Activated CD4-positive, alpha-beta memory T cell treated with anti-CD3 and anti-CD28 coated beads for 36 hours (primary cell): Measurements from ENCODE around the gene LLGL1. TPM values are rescaled to one million over a fixed set of nuclear protein-coding genes. Genes with fewer than 3 reads are reported as not detected.
A peak's percentile ranks its signal among the peaks of the same experiment; 100 is the strongest.

ENCODE experiments used
- CTCF ChIA-PET: fragments of 350-600 bp; sonication (Branson Sonifier 250); formaldehyde crosslinking; loops from one replicate; lab custom pipeline; 2021; ENCODE audit warnings: antibody characterized with exemption, inconsistent platforms; lab: Charles Lee
- POLR2A ChIA-PET: fragments of 350-600 bp; sonication (Branson Sonifier 250); formaldehyde crosslinking; loops from one replicate; lab custom pipeline; 2021; ENCODE audit warnings: antibody characterized with exemption; lab: Charles Lee
- DNase-seq: peaks from one replicate; pipeline ENCODE4 v3.0.0-alpha.2; 2020
- H3K27ac Mint-ChIP-seq: one replicate; pipeline ENCODE4 v1.8.0; 2021; ENCODE audit warnings: mixed read lengths
- H3K27me3 Mint-ChIP-seq: one replicate; pipeline ENCODE4 v1.8.0; 2021; ENCODE audit warnings: mixed read lengths
- H3K36me3 Mint-ChIP-seq: one replicate; pipeline ENCODE4 v1.8.0; 2021; ENCODE audit warnings: mixed read lengths
- H3K4me1 Mint-ChIP-seq: one replicate; pipeline ENCODE4 v1.8.0; 2021; ENCODE audit warnings: low read depth, mixed read lengths
- H3K4me3 Mint-ChIP-seq: one replicate; pipeline ENCODE4 v1.8.0; 2021; ENCODE audit warnings: mild to moderate bottlenecking, mixed read lengths
- H3K9me3 Mint-ChIP-seq: one replicate; pipeline ENCODE4 v1.8.0; 2021; ENCODE audit warnings: mixed read lengths
- intact Hi-C: fragments of 100-400 bp; cut with micrococcal nuclease; formaldehyde crosslinking; loops from one replicate; pipeline ENCODE4 v1.15.1; 2023
- total RNA-seq, 2 experiments: library from RNA; stranded (reverse); gene quantifications; one replicate each; pipeline ENCODE4 v1.2.3, GENCODE V29; 2021

Gene LLGL1
- total RNA-seq: 10 to 100 TPM; 27.3 to 27.5 TPM

DNA sequence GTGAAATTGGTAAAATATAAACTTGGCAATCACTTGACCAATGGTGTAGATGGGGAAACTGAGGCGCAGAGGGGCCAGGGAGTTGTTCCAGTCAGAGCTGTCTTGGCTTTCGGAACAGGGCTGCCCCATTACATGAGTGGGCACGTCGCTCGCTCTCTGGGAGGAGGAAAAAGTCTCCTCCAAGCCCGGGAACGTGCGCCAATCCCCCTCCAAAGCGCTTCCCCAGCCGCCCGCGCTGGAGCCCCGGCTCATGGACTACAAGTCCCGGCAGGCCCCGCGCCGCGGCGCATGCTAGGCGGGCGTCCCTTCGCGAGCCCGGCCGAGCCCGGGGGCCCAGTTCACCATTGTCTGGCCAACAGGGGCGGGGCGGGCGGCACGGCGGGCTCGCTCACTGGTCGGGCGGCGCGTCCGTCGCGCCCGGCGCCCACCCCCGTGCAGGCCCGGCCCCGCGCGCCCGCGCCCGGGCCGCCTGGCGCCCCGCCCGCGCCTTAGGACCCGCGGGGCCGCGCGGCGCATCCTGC, at the start of gene LLGL1:
TSS of gene LLGL1 (plus strand) at position 515 of the 521 bp plus-strand sequence. CDS start 48 bp downstream, outside the sequence.
- ChIA-PET CTCF (no interaction called here), POLR2A (interaction anchor here (1.0 kb wide), 2 partner anchors 11 to 39 kb away, joined by 3 read pairs; no protein-coding TSS in a partner anchor)
- no peaks in the 10 kb centered on the region for H3K27me3 Mint-ChIP-seq
- DNase-seq: peak; percentile 97
- intact Hi-C loops: loop anchor here (1.0 to 2.0 kb wide), 3 partner anchors 36 to 90 kb away; partner anchors contain the start of genes ALKBH5, MIEF2 and SMCR8
- no peaks in the 10 kb centered on the region for H3K36me3 Mint-ChIP-seq
- peak within 1 kb of the TSS; percentile 59 for H3K27ac Mint-ChIP-seq
- H3K4me3 Mint-ChIP-seq: peak within 1 kb of the TSS; percentile 90
- no peaks in the 10 kb centered on the region for H3K9me3 Mint-ChIP-seq
- H3K4me1 Mint-ChIP-seq: peaks cover 31% of the 10 kb centered on the region

DNA sequence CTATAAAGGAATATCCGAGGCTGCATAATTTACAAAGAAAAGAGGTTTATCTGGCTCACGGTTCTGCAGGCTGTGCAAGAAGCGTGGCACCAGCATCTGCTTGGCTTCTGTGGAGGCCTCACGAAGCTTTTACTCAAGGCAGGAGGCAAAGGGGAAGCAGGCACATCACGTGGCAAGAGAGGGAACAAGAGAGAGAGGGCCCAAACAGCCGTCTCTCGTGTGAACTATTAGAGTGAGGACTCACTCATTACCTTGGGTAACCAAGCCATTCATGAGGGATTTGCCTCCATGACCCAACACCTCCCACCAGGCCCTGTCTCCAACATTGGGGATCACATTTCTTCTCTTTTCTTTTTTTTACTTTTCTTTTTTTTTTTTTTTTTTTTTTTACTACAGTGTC, 49.3 kb upstream of the LLGL1 start:
- Mint-ChIP-seq H3K4me3 (no peak overlapping the region), H3K27me3 (no peaks in the 10 kb centered on the region), H3K9me3 (no peaks in the 10 kb centered on the region), H3K4me1 (peaks cover 13% of the 10 kb centered on the region), H3K27ac (no peak overlapping the region), H3K36me3 (no peaks in the 10 kb centered on the region)
- ChIA-PET CTCF (no interaction called here), POLR2A (no interaction called here)
- no peak for DNase-seq
- intact Hi-C loops: no loop called here

DNA sequence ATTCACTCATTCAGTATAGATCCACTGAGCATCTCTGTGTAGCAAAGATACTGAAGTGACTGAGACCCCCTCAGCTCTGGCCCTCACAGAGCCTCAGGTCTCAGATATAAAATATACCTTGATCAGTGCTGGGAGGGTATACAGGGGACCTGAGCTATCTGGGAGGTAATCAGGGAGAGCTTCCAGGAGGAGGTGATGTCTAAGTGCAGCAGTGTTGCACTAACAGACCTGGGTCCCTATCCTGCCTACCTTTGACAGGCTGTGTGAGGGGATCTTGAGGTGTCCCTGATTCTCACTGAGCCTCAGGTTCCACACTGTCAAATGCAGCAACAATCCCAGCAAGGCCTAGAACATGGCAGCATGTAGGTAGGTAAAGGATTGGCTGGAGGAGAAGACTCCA, 48.3 kb upstream of the LLGL1 start:
- H3K27me3 Mint-ChIP-seq: no peaks in the 10 kb centered on the region
- no peak overlapping the region for H3K4me3 Mint-ChIP-seq
- H3K36me3 Mint-ChIP-seq: no peaks in the 10 kb centered on the region
- H3K27ac Mint-ChIP-seq: no peak overlapping the region
- ChIA-PET CTCF (no interaction called here), POLR2A (no interaction called here)
- intact Hi-C loops: no loop called here
- no peak for DNase-seq
- H3K9me3 Mint-ChIP-seq: no peaks in the 10 kb centered on the region
- peaks cover 22% of the 10 kb centered on the region for H3K4me1 Mint-ChIP-seq

DNA sequence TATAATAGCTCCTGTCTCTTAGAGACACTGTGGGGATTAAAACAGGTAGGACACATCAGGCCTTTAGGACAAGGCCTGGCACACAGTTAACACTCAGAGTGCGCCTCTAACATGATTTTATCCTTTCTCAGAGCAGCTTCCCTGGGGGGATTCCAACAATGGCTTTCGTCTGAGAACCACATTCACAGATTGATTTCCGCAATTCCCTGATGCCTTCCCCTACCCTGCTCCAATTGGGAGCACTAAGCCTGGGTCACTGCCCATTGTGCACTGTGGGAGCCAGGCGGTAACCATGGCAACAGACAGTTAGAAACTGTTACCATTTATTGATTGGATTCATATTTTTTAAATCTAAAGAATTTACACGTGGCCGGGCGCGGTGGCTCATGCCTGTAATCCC, 47.7 kb upstream of the LLGL1 start:
- ChIA-PET POLR2A (no interaction called here), CTCF (no interaction called here)
- Mint-ChIP-seq H3K27me3 (no peaks in the 10 kb centered on the region), H3K9me3 (no peaks in the 10 kb centered on the region), H3K4me3 (no peak overlapping the region), H3K36me3 (no peaks in the 10 kb centered on the region), H3K27ac (no peak overlapping the region), H3K4me1 (peaks cover 24% of the 10 kb centered on the region)
- intact Hi-C loops: no loop called here
- no peak for DNase-seq

DNA sequence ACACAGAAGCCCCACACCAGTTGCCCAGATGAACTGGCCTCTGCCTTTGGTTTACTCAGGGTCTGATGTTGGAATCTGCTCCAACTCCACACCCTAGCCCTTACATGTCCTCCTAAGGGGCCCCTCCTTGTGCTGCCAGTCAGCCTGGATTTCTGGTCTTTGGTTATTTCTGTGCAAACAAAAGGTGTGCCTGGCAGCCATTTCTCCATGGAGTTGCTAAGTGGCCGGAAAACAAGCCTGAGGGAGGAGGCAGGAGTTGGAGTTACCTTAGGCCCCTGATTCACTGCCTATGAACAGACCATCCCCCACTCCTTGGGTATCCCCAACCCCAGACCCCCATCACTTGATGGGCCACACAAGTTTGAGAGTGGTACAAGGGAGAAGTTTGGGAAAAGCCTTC, 46.2 kb upstream of the LLGL1 start:
- Mint-ChIP-seq H3K4me3 (no peak overlapping the region), H3K36me3 (no peaks in the 10 kb centered on the region), H3K9me3 (no peaks in the 10 kb centered on the region), H3K4me1 (peaks cover 24% of the 10 kb centered on the region), H3K27me3 (no peaks in the 10 kb centered on the region), H3K27ac (no peak overlapping the region)
- intact Hi-C loops: no loop called here
- CTCF ChIA-PET: no interaction called here
- POLR2A ChIA-PET: no interaction called here
- no peak for DNase-seq

DNA sequence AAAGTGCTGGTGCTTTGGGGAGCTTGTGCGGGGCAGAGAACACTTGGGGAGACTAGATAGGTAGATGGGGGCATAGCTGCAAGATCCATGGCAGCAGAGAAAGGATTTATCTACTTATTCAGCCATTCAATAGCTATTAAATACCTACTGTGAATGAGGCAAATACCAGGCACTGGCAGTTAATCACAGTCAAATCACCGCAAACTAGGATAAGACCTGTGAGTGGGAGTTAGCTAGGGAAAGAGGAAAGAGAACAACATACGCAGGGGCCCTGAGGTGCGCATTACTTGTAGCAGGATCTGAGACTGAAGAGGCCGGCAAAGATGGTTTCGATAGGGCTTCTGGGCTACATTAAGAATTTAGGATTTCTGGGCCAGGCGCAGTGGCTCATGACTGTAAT, 45.6 kb upstream of the LLGL1 start:
- POLR2A ChIA-PET: interaction anchor here (2.3 kb wide), 1 partner anchor 34 kb away, joined by 8 read pairs; no protein-coding TSS in a partner anchor
- H3K27me3 Mint-ChIP-seq: no peaks in the 10 kb centered on the region
- intact Hi-C loops: loop anchor here (5.0 to 10.0 kb wide), 4 partner anchors 93 to 675 kb away; partner anchors contain the start of genes DRG2 and PRPSAP2
- peaks cover 24% of the 10 kb centered on the region for H3K4me1 Mint-ChIP-seq
- no peaks in the 10 kb centered on the region for H3K9me3 Mint-ChIP-seq
- peaks cover 4% of the 10 kb centered on the region for H3K36me3 Mint-ChIP-seq
- no peak for DNase-seq
- H3K27ac Mint-ChIP-seq: peak overlapping the region; percentile 99
- no peak overlapping the region for H3K4me3 Mint-ChIP-seq
- CTCF ChIA-PET: interaction anchor here (13.2 kb wide), 1 partner anchor 38 kb away, joined by 140 read pairs; no protein-coding TSS in a partner anchor

DNA sequence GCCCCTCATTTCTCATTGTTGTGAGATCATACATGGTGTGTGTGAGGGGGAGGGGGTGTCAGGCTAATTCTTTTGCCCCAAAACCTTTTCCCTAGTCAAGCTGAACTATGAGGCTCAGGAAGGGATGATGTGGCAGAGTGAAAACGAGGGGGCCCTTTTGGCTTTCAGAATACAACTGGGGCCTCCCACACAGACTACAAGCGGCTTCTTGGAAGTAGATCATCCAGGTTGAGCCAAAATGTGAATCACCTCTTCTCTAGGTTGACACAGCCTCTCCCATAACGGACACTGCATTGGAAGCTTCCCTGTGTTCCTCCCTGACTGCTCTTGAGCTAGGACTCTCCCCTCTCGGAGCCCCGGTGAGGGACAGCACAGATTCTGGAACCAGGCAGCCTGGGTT, 44.1 kb upstream of the LLGL1 start:
- Mint-ChIP-seq H3K27me3 (no peaks in the 10 kb centered on the region), H3K4me3 (peak overlapping the region; percentile 91), H3K36me3 (peaks cover 17% of the 10 kb centered on the region), H3K9me3 (no peaks in the 10 kb centered on the region), H3K4me1 (peaks cover 30% of the 10 kb centered on the region), H3K27ac (peak overlapping the region; percentile 99)
- ChIA-PET CTCF (interaction anchor here (13.2 kb wide), 1 partner anchor 40 kb away, joined by 140 read pairs; no protein-coding TSS in a partner anchor), POLR2A (interaction anchor here (0.9 to 2.3 kb wide), 6 partner anchors 11 to 327 kb away, joined by 3 to 12 read pairs (median 6); no protein-coding TSS in a partner anchor)
- DNase-seq: peak; percentile 84
- intact Hi-C loops: loop anchor here (5.0 to 10.0 kb wide), 4 partner anchors 94 to 673 kb away; partner anchors contain the start of genes DRG2 and PRPSAP2

DNA sequence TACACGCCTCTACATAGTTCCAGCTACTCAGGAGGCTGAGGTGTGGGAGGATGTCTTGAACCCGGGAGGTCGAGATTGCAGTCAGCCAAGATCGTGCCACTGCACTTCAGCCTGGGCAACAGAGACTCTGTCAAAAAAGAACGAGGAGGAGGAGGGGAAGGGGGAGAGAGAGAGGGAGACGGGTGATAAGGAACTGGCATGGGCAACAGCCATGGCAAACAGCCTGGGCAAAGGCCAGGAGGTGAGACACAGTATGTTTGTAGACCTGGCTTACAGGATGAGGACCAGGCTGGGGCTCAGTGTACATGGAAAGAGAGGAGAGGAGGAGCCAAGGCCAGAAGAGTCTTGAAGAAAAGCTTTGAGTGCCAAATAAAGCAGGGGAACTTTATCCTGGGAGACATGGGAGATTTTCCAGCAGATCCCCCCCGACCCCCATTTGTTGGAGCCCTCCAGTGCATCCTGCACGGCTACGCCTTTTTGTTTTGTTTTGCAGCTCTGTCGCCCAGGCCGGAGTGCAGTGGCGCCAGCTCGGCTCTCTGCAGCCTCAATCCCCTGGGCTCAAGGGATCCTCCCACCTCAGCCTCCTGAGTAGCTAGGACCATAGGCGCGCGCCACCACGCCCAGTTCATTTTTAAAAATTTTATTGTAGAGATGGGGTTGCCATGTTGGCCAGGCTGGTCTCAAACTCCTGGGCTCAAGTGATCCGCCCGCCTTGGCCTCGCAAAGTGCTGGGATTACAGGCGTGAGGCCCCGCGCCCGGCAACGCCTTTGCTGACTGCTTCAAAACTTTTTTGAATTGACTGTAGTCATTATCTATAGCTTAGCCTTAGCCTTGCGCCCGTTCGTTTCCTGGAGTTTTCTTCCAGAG, 43.1 kb upstream of the LLGL1 start:
- H3K9me3 Mint-ChIP-seq: no peaks in the 10 kb centered on the region
- peaks cover 39% of the 10 kb centered on the region for H3K4me1 Mint-ChIP-seq
- no peaks in the 10 kb centered on the region for H3K27me3 Mint-ChIP-seq
- ChIA-PET POLR2A (interaction anchor here (1.0 to 2.3 kb wide), 7 partner anchors 12 to 144 kb away, joined by 3 to 12 read pairs (median 7); no protein-coding TSS in a partner anchor), CTCF (interaction anchor here (0.6 to 13.2 kb wide), 5 partner anchors 24 to 144 kb away, joined by 3 to 140 read pairs (median 3); no protein-coding TSS in a partner anchor)
- H3K27ac Mint-ChIP-seq: peak overlapping the region; percentile 99
- H3K4me3 Mint-ChIP-seq: peak overlapping the region; percentile 91
- H3K36me3 Mint-ChIP-seq: peaks cover 25% of the 10 kb centered on the region
- DNase-seq: peak; percentile 33
- intact Hi-C loops: loop anchor here (5.0 to 10.0 kb wide), 4 partner anchors 95 to 672 kb away; partner anchors contain the start of genes DRG2 and PRPSAP2

DNA sequence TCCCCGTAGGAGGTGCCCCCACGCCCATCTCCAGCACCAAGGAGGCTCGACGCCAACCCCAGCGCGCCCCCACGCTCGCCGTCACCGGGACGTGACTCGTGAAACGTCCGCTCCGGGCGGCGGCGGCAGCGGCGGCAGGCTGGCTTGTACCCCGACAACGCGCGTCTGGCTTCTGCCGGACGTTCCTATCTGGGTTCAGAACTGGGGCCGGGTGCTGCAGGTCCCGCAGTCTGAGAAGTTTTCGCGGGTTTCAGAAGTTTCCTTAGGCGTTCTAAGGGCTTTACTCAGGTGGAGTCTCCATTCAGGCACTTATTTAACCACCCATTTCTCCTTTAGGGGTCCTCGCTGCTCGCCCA, 42.5 kb upstream of the LLGL1 start:
- intact Hi-C loops: loop anchor here (1.0 to 10.0 kb wide), 9 partner anchors 25 to 672 kb away; partner anchors contain the start of genes ATPAF2, DRG2, GID4 and LLGL1
- H3K4me1 Mint-ChIP-seq: peaks cover 45% of the 10 kb centered on the region

DNA sequence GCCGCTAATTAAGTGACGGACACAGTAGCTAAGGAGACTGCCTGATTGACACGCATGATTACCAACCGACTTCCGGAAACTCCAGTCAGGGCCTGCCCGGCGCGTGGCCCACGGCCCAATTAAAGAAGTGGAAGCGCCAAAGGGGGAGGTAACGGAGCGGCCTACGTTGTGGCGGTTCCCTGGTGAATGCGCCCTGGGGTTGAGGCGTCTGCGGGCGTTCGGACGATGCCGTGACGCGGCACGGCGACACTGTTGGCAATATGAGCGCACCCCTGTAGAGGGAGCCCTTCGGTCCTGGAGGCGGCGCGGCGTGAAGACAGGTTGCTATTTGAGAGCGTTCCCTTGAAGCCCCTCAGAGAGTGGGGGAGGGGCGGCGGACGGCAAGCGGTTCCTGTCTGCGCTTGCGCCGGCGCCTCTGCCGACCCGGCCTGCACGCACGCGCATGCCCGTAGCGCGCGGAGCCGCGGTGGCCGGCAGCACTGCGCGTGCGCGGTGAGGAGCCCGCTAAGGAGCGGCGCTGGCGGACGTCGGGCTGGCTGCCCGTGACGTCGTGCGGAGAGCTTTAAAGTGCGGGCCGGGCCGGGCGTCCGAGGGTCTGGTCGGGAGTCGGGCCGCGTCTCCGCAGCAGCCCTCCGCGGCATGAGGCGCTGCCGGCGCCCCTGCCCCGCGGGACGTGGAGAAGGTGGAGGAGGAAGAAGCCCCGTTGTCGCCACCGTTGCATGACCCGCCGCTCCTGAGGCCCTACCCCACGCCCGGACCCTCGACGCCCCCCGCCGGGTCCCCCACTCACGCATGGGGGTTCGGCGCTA, 41.9 kb upstream of the LLGL1 start, which contains the start of gene ALKBH5:
TSS of gene ALKBH5 (plus strand) at position 495 of the 809 bp plus-strand sequence. CDS start 416 bp downstream, outside the sequence.
- Mint-ChIP-seq H3K27ac (peak within 1 kb of the TSS; percentile 99), H3K27me3 (no peaks in the 10 kb centered on the region), H3K9me3 (no peaks in the 10 kb centered on the region), H3K4me1 (peaks cover 51% of the 10 kb centered on the region), H3K36me3 (peaks cover 37% of the 10 kb centered on the region), H3K4me3 (peak within 1 kb of the TSS; percentile 91)
- peak; percentile 98 for DNase-seq
- POLR2A ChIA-PET: interaction anchor here (0.6 to 2.0 kb wide), 8 partner anchors 15 to 346 kb away, joined by 3 to 7 read pairs (median 4); no protein-coding TSS in a partner anchor
- CTCF ChIA-PET: interaction anchor here (0.6 to 13.2 kb wide), 8 partner anchors 21 to 145 kb away, joined by 3 to 140 read pairs (median 3); no protein-coding TSS in a partner anchor
- intact Hi-C loops: loop anchor here (1.0 to 10.0 kb wide), 9 partner anchors 25 to 671 kb away; partner anchors contain the start of genes ATPAF2, DRG2, GID4 and LLGL1

More for the DNA sequence above, 42.5 kb upstream of the LLGL1 start:
- POLR2A ChIA-PET: interaction anchor here (1.0 to 2.0 kb wide), 5 partner anchors 12 to 37 kb away, joined by 3 to 12 read pairs (median 7); no protein-coding TSS in a partner anchor
- CTCF ChIA-PET: interaction anchor here (0.6 to 13.2 kb wide), 6 partner anchors 25 to 145 kb away, joined by 3 to 140 read pairs (median 3); no protein-coding TSS in a partner anchor
- Mint-ChIP-seq H3K4me3 (peak overlapping the region; percentile 91), H3K9me3 (no peaks in the 10 kb centered on the region), H3K36me3 (peaks cover 31% of the 10 kb centered on the region), H3K27ac (peak overlapping the region; percentile 99), H3K27me3 (no peaks in the 10 kb centered on the region)
- DNase-seq: peak; percentile 87
